ENCODE measurements around the gene ATOH8.
A peak's percentile ranks its signal among the peaks of the same experiment; 100 is the strongest.

ATOH8 gene

GRCh38 chr2:85802354-85803103, 48.7 kb downstream of the ATOH8 start:
- Histone ChIP-seq H3K27me3 (ENCODE audit: insufficient read depth, low read depth) (no peaks in the 10 kb centered on the region; the same call in 1 of the 2 replicates), H4K20me1 (ENCODE audit: insufficient read depth) (no peaks in the 10 kb centered on the region), H2AFZ (ENCODE audit: low read depth) (no peak overlapping the region), H3K4me1 (ENCODE audit: low read depth, poor library complexity, severe bottlenecking) (peaks cover 20% of the 10 kb centered on the region), H3K4me2 (no peak overlapping the region), H3K79me2 (ENCODE audit: insufficient read depth, low read depth) (no peaks in the 10 kb centered on the region), H3K9ac (no peak overlapping the region), H3K27ac (no peak overlapping the region), H3K36me3 (ENCODE audit: insufficient read depth) (no peaks in the 10 kb centered on the region), H3K4me3 (IDR thresholded peaks at IDR 0.05; ENCODE audit: insufficient read depth, low read depth, low read length) (no peak overlapping the region)
- no peak for TF ChIP-seq CTCF (conservative IDR thresholded peaks at IDR 0.05; ENCODE audit: low read depth, low read length)

GRCh38 chr2:85803704-85804425, 50.1 kb downstream of the ATOH8 start:
- no peaks in the 10 kb centered on the region; the same call in 1 of the 2 replicates for H3K27me3 ChIP-seq (ENCODE audit: insufficient read depth, low read depth)
- no peaks in the 10 kb centered on the region for H3K79me2 ChIP-seq (ENCODE audit: insufficient read depth, low read depth)
- no peaks in the 10 kb centered on the region for H4K20me1 ChIP-seq (ENCODE audit: insufficient read depth)
- no peak overlapping the region for H3K4me3 ChIP-seq (IDR thresholded peaks at IDR 0.05; ENCODE audit: insufficient read depth, low read depth, low read length)
- H3K27ac ChIP-seq, result no peak overlapping the region
- no peak overlapping the region for H3K9ac ChIP-seq
- no peak for TF ChIP-seq CTCF (conservative IDR thresholded peaks at IDR 0.05; ENCODE audit: low read depth, low read length)
- no peak overlapping the region for H3K4me2 ChIP-seq
- H3K36me3 ChIP-seq (ENCODE audit: insufficient read depth), result no peaks in the 10 kb centered on the region
- H3K4me1 ChIP-seq (ENCODE audit: low read depth, poor library complexity, severe bottlenecking), result peaks cover 20% of the 10 kb centered on the region
- peak overlapping the region; percentile 37; the same call in 1 of the 2 replicates for H2AFZ ChIP-seq (ENCODE audit: low read depth)

GRCh38 chr2:85804583-85804982, 50.8 kb downstream of the ATOH8 start:
- TF ChIP-seq CTCF (conservative IDR thresholded peaks at IDR 0.05; ENCODE audit: low read depth, low read length), result peak; percentile 94
- H3K79me2 ChIP-seq (ENCODE audit: insufficient read depth, low read depth), result no peaks in the 10 kb centered on the region
- H3K36me3 ChIP-seq (ENCODE audit: insufficient read depth), result no peaks in the 10 kb centered on the region
- no peak overlapping the region for H3K4me2 ChIP-seq
- H2AFZ ChIP-seq (ENCODE audit: low read depth), result peak overlapping the region; percentile 37; the same call in 1 of the 2 replicates
- no peaks in the 10 kb centered on the region for H3K27me3 ChIP-seq (ENCODE audit: insufficient read depth, low read depth)
- no peak overlapping the region for H3K27ac ChIP-seq
- H3K4me3 ChIP-seq (IDR thresholded peaks at IDR 0.05; ENCODE audit: insufficient read depth, low read depth, low read length), result no peak overlapping the region
- H4K20me1 ChIP-seq (ENCODE audit: insufficient read depth), result no peaks in the 10 kb centered on the region
- no peak overlapping the region for H3K9ac ChIP-seq
- H3K4me1 ChIP-seq (ENCODE audit: low read depth, poor library complexity, severe bottlenecking), result peaks cover 18% of the 10 kb centered on the region

- no peak for TF ChIP-seq CTCF (conservative IDR thresholded peaks at IDR 0.05; ENCODE audit: low read depth, low read length)
- H3K27me3 ChIP-seq (ENCODE audit: insufficient read depth, low read depth), result no peaks in the 10 kb centered on the region
- H3K4me2 ChIP-seq, result no peak overlapping the region
- H3K4me3 ChIP-seq (IDR thresholded peaks at IDR 0.05; ENCODE audit: insufficient read depth, low read depth, low read length), result no peak overlapping the region
- peaks cover 5% of the 10 kb centered on the region for H3K4me1 ChIP-seq (ENCODE audit: low read depth, poor library complexity, severe bottlenecking)
- no peak overlapping the region for H2AFZ ChIP-seq (ENCODE audit: low read depth)
- H3K79me2 ChIP-seq (ENCODE audit: insufficient read depth, low read depth), result no peaks in the 10 kb centered on the region
- H3K9ac ChIP-seq, result no peak overlapping the region
- H3K36me3 ChIP-seq (ENCODE audit: insufficient read depth), result no peaks in the 10 kb centered on the region
- no peaks in the 10 kb centered on the region for H4K20me1 ChIP-seq (ENCODE audit: insufficient read depth)
- no peak overlapping the region for H3K27ac ChIP-seq
Observed at GRCh38 chr2:85806358-85807118, 52.7 kb downstream of the ATOH8 start.

All from KMS-11 (cell line).